Smooth muscle cell (in vitro differentiated cells): ENCODE data around the gene ATXN3L. TPM values are rescaled to one million over a fixed set of nuclear protein-coding genes. Genes with fewer than 3 reads are reported as not detected.

Source experiments
- polyA plus RNA-seq: library from polyadenylated mRNA; unstranded; fragments of >200 nt; fragmentation: Nextera tagmentation; extraction: Ambion mirVana; gene quantifications from 2 replicates; pipeline ENCODE4 v1.2.1, GENCODE V29; 2016
- total RNA-seq: library from RNA; depleted of rRNA; stranded (reverse); fragments of >200 nt; gene quantifications from 2 replicates; pipeline ENCODE4 v1.2.3, GENCODE V29; 2014

ATXN3L gene
- total and polyA plus RNA-seq, 2 experiments from 2014 or later: not detected

Other genes with a start within 250 kb of the ATXN3L start
- 213 and 365 TPM in 2 replicates for gene EGFL6, start 249.5 kb upstream of the ATXN3L start, total RNA-seq
- gene EGFL6, start 249.5 kb upstream of the ATXN3L start, polyA plus RNA-seq: 194 and 350 TPM in 2 replicates